Skeletal muscle tissue (tissue), 4 donors: ENCODE results near the gene SPATA33. TPM values are rescaled to one million over a fixed set of nuclear protein-coding genes. Genes with fewer than 3 reads are reported as not detected.
"Not testable (repeated sequence)": the region's sequence is repeated elsewhere in the genome, so short reads cannot be mapped to it uniquely, and the experiment has no call there.

ENCODE experiments used
- H3K27ac ChIP-seq: one replicate; pipeline ENCODE4 v1.7.0; 2013; ENCODE audit warnings: mild to moderate bottlenecking, low read depth, low read length, inconsistent platforms
- H3K27me3 ChIP-seq, 3 donors: one replicate each; pipeline ENCODE4 v1.7.0; 2013; ENCODE audit warnings: low read length in 3 of 3; ENCODE audit not compliant: control insufficient read depth in 3 of 3, insufficient read depth in 3 of 3
- H3K36me3 ChIP-seq, 3 donors: one replicate each; pipeline ENCODE4 v1.7.0; 2013; ENCODE audit warnings: low read length in 3 of 3; ENCODE audit not compliant: control insufficient read depth in 3 of 3, insufficient read depth in 3 of 3
- H3K4me1 ChIP-seq, 3 donors: one replicate each; pipeline ENCODE4 v1.7.0; 2013; ENCODE audit warnings: low read length in 3 of 3, mild to moderate bottlenecking in 3 of 3; ENCODE audit not compliant: control insufficient read depth in 3 of 3, insufficient read depth in 3 of 3
- H3K4me3 ChIP-seq, 3 donors: one replicate each; pipeline ENCODE4 v1.7.0; 2013; ENCODE audit warnings: low read length in 3 of 3
- H3K9ac ChIP-seq, 3 donors: one replicate each; pipeline ENCODE4 v1.7.0; 2013; ENCODE audit warnings: low read length in 3 of 3, mild to moderate bottlenecking in 3 of 3, moderate library complexity in 2 of 3, low read depth in 1 of 3
- H3K9me3 ChIP-seq, 3 donors: one replicate each; pipeline ENCODE4 v1.7.0; 2013; ENCODE audit warnings: low read length in 3 of 3; ENCODE audit not compliant: control insufficient read depth in 3 of 3
- total RNA-seq: library from RNA; depleted of rRNA; stranded (reverse); fragments of >200 nt; gene quantifications from one replicate; pipeline ENCODE4 v1.2.3, GENCODE V29; 2014
- donor health status: Osteomylitis.

SPATA33 gene
- total RNA-seq, 1 donor from 2014 or later, result 2.1 TPM

GRCh38 chr16:89678258-89678657 lies 20.6 kb downstream of the SPATA33 start:
- no peak overlapping the region for H3K9ac ChIP-seq
- no peaks in the 10 kb centered on the region for H3K27me3 ChIP-seq
- no peak overlapping the region for H3K4me3 ChIP-seq
- H3K9me3 ChIP-seq, result no peaks in the 10 kb centered on the region
- H3K4me1 ChIP-seq, result no peaks in the 10 kb centered on the region
- no peak overlapping the region for H3K27ac ChIP-seq
- no peaks in the 10 kb centered on the region for H3K36me3 ChIP-seq

GRCh38 chr16:89685916-89686315 lies 28.3 kb downstream of the SPATA33 start:
- no peak overlapping the region for H3K4me3 ChIP-seq

GRCh38 chr16:89686520-89687091 lies 29.0 kb downstream of the SPATA33 start, which contains the start of gene CDK10:
TSS of gene CDK10 (plus strand) at chr16:89686689. CDS start at chr16:89686711, 22 bp downstream.
- H3K9ac ChIP-seq, result peak within 1 kb of the TSS; percentile 82 to 84 (median 83)
- H3K9me3 ChIP-seq, result no peaks in the 10 kb centered on the region
- H3K4me1 ChIP-seq, result peaks cover 9 to 14% (median 14%) of the 10 kb centered on the region in 3 donors
- peak within 1 kb of the TSS; percentile 68 for H3K27ac ChIP-seq
- H3K36me3 ChIP-seq, result peaks cover 12 to 15% (median 13%) of the 10 kb centered on the region in 3 donors
- H3K4me3 ChIP-seq, result peak within 1 kb of the TSS; percentile 85 to 93 (median 92)
- H3K27me3 ChIP-seq, result no peaks in the 10 kb centered on the region

More at GRCh38 chr16:89685916-89686315, 28.3 kb downstream of the SPATA33 start:
- Histone ChIP-seq H3K36me3 (peaks cover 8 to 11% (median 8%) of the 10 kb centered on the region in 3 donors), H3K27ac (no peak overlapping the region), H3K27me3 (no peaks in the 10 kb centered on the region), H3K4me1 (peaks cover 9 to 14% (median 14%) of the 10 kb centered on the region in 3 donors), H3K9ac (no peak overlapping the region), H3K9me3 (no peaks in the 10 kb centered on the region)

GRCh38 chr16:89687092-89687940 lies 29.7 kb downstream of the SPATA33 start:
- H3K4me3 ChIP-seq, result peak overlapping the region; percentile 85 to 93 (median 92)
- H3K4me1 ChIP-seq, result peaks cover 9 to 14% (median 14%) of the 10 kb centered on the region in 3 donors
- H3K27ac ChIP-seq, result peak overlapping the region; percentile 68
- no peaks in the 10 kb centered on the region for H3K9me3 ChIP-seq
- peak overlapping the region; percentile 82 to 84 (median 83) for H3K9ac ChIP-seq
- H3K27me3 ChIP-seq, result no peaks in the 10 kb centered on the region
- H3K36me3 ChIP-seq, result peaks cover 13 to 19% (median 18%) of the 10 kb centered on the region in 3 donors

GRCh38 chr16:89688395-89688794 lies 30.8 kb downstream of the SPATA33 start:
- no peak overlapping the region for H3K4me3 ChIP-seq
- H3K4me1 ChIP-seq, result peaks cover 9 to 14% (median 14%) of the 10 kb centered on the region in 3 donors
- H3K27ac ChIP-seq, result no peak overlapping the region
- peaks cover 16 to 25% (median 21%) of the 10 kb centered on the region in 3 donors for H3K36me3 ChIP-seq
- H3K27me3 ChIP-seq, result no peaks in the 10 kb centered on the region
- no peaks in the 10 kb centered on the region for H3K9me3 ChIP-seq
- no peak overlapping the region for H3K9ac ChIP-seq

- H3K9ac ChIP-seq, result no peak overlapping the region
- H3K27me3 ChIP-seq, result no peaks in the 10 kb centered on the region
- H3K9me3 ChIP-seq, result no peaks in the 10 kb centered on the region
- H3K36me3 ChIP-seq, result peaks cover 19 to 32% (median 23%) of the 10 kb centered on the region in 3 donors
- no peak overlapping the region for H3K4me3 ChIP-seq
- peaks cover 9 to 14% (median 14%) of the 10 kb centered on the region in 3 donors for H3K4me1 ChIP-seq
- H3K27ac ChIP-seq, result no peak overlapping the region
Observed at GRCh38 chr16:89689142-89689541, 31.5 kb downstream of the SPATA33 start.

- H3K9ac ChIP-seq, H3K9me3 ChIP-seq, H3K4me3 ChIP-seq, H3K27me3 ChIP-seq, H3K27ac ChIP-seq: not testable (repeated sequence)
- Histone ChIP-seq H3K36me3 (peaks cover 19 to 37% (median 26%) of the 10 kb centered on the region in 3 donors), H3K4me1 (peaks cover 9 to 14% (median 14%) of the 10 kb centered on the region in 3 donors)
Observed at GRCh38 chr16:89689621-89690020, 32.0 kb downstream of the SPATA33 start.

- Histone ChIP-seq H3K9me3 (no peaks in the 10 kb centered on the region), H3K4me1 (peaks cover 9 to 14% (median 14%) of the 10 kb centered on the region in 3 donors), H3K4me3 (no peak overlapping the region), H3K27ac (no peak overlapping the region), H3K27me3 (no peaks in the 10 kb centered on the region), H3K36me3 (peaks cover 19 to 43% (median 26%) of the 10 kb centered on the region in 3 donors), H3K9ac (no peak overlapping the region)
Observed at GRCh38 chr16:89690392-89690901, 32.8 kb downstream of the SPATA33 start.

- H3K27me3 ChIP-seq, result no peaks in the 10 kb centered on the region
- H3K4me3 ChIP-seq, result no peak overlapping the region
- no peak overlapping the region for H3K27ac ChIP-seq
- H3K9ac ChIP-seq, result no peak overlapping the region
- no peaks in the 10 kb centered on the region for H3K9me3 ChIP-seq
- peaks cover 9 to 14% (median 14%) of the 10 kb centered on the region in 3 donors for H3K4me1 ChIP-seq
- H3K36me3 ChIP-seq, result peaks cover 19 to 45% (median 29%) of the 10 kb centered on the region in 3 donors
Observed at GRCh38 chr16:89691231-89691985, 33.8 kb downstream of the SPATA33 start.
